GM12872 (cell line): ENCODE data around the gene NAB1.

Source experiments
- CTCF ChIP-seq: IDR thresholded peaks from 3 replicates; pipeline ENCODE4 v1.5.1; 2011; ENCODE audit warnings: low read depth, mild to moderate bottlenecking, low read length, moderate library complexity; ENCODE audit not compliant: insufficient read depth

Gene NAB1

DNA sequence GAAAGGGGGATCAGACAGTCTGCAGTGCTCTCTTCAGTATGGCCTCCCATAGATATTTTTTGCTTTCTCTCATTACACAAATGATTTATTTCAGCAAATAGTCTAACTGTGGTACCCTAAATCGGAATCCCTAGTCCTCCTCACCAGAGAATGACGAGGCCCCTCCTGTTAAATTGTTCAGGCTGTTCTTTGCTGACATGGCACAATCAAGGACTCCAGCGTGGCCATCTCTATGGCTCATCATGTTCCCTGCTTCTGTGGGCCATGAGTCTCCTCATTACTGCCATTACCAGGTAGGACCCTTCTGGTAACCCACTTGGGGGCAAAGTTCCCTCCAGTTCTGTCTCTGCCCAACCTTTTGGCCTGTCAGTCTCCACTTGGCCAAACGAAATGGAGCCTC, 62.2 kb downstream of the NAB1 start:
- TF ChIP-seq CTCF = no peak

- no peak for TF ChIP-seq CTCF
These were observed 64.6 kb downstream of the NAB1 start for GRCh38 chr2:190713471-190713870.

GRCh38 chr2:190714958-190715357, 66.1 kb downstream of the NAB1 start:
- no peak for TF ChIP-seq CTCF

DNA sequence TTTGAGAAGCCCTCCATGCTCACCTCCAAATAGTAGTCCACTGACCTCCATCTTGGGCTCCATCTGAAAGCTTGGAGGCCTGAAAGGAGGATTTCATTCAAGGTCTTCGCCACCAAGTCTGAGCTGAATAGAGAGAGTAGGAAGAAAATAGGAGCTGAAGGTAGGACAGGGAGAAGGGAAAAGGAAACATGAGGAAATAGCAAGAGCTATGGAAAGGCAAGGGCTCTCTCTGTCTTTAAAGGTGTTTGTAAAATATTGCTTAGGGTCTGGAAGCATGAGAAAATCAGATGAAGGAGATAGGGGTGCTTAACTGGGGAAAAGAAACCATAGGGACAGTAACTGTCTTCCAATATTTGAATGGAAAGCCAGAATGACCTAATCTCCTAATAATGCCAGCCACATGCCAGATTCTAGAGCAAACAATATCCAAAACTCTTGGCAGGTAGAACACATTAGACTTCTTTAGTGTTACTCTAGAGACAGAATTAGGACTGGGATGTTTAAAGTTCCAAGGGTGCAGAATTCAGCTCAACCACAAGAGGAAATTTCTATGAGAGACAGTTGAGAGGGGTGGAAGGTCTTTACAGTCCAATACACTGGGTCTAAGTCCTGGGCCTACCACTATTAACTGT, 67.4 kb downstream of the NAB1 start:
- no peak for TF ChIP-seq CTCF

- no peak for TF ChIP-seq CTCF
These were observed 68.4 kb downstream of the NAB1 start for GRCh38 chr2:190717306-190717705.

DNA sequence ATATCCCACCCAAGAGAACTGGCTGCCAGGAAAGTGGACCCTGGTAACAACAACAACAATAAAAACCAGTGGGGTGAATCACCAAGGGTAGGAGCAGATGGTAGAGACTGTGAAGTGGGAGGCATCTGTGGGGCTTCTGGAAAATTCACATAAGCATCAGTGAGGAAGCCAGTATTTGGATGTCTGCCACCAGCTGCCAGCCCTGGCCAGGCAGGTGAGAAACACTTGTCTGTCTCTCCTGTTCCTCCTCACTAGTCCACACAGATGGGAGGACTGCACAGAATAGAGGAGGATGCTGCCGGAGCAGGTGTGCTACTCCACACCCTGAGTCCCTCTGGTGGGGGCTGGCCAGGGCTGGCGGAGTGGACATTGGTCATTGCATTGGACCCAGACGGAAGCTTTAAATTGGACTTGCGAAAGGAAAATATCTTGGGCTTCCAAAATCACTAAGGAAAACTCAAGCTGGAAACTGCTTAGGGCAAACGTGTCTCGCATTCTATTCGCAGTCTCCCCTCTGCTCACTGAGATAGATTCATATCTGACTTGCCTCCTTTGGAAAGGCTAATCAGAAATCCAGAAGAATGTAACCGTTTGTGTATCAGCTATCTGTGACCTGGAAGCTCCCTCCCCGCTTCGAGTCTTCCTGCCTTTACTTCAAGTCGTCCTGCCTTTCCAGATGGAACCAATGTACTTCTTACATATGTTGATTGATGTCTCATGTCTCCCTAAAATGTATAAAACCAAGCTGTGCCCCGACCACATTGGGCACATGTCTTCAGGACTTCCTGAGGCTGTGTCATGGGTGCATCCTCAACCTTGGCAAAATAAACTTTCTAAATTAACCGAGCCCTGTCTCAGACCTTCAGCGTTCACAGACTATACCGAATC, 69.1 kb downstream of the NAB1 start:
- TF ChIP-seq CTCF = no peak

GRCh38 chr2:190718652-190719526, 70.0 kb downstream of the NAB1 start:
- no peak for TF ChIP-seq CTCF
